NCI-H128 (cell line): Measurements from ENCODE around the gene BCAS3.

Experiments
- DNase-seq: peaks from one replicate; lab custom pipeline; 2025; ENCODE audit not compliant: unreplicated experiment; lab: John Stamatoyannopoulos, UW

The BCAS3 gene

DNA sequence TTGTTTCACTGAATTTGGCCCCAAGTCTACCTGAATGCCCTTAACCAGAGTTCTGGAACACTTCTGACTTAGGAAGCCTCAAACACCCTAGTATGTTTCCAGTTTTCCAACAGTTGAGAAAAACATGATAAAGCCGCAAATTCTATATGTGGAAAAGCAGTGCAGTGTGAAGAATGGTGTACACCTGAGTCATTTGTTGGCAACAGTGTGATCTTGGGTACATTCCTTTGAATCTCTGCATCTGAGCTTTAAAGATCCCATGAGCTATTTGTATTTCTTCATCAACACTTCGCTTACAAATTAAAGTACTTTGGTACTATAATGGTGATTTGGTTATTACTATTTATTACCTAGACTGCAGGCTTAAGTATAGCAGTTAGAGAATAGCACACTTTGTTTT is 628.4 kb downstream of the BCAS3 start:
- no peak for DNase-seq

DNA sequence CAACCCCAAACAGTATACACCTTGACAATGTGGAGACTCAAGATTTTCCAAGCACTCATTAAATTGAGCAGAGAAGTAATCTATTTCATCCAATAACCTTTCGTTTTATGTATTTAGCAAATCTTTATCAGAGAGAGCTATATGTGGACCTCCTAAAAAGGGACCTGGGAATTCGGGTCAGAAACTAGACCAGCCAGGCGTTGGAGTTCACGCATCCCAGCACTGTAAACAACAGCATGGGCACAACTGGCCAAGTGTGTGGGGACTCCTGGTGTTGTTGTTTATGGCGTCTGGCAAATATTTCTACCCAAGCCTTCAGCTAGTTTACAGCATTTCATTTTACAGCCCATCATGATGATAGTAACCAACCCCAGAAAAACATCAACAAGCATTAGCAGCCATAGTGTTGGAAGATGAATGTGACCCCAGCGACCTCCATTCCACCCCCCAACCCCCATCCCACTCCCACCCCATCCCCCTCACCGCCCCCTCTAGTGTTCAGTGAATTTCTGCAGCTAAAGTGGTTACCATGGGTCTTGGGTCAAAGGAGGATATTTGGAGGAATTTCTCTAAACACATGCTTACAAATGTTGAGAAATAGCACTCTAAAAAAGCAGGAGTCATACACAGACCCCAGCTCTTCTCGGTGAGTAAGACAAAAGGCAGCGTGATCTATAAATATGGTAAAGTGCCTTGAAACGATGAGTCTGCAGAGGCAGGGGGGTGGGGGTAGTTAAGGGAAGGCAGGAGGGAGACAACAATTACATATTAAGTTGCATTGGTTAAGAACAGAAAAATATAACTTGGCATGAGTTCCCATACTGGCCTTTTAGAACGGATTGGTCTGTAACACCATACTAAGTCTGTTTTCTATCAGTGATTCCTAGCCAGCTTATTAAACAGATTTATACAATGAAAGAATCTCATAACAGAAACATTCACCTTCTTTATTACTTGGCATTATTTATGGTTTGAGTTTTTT is 630.5 kb downstream of the BCAS3 start:
- no peak for DNase-seq

DNA sequence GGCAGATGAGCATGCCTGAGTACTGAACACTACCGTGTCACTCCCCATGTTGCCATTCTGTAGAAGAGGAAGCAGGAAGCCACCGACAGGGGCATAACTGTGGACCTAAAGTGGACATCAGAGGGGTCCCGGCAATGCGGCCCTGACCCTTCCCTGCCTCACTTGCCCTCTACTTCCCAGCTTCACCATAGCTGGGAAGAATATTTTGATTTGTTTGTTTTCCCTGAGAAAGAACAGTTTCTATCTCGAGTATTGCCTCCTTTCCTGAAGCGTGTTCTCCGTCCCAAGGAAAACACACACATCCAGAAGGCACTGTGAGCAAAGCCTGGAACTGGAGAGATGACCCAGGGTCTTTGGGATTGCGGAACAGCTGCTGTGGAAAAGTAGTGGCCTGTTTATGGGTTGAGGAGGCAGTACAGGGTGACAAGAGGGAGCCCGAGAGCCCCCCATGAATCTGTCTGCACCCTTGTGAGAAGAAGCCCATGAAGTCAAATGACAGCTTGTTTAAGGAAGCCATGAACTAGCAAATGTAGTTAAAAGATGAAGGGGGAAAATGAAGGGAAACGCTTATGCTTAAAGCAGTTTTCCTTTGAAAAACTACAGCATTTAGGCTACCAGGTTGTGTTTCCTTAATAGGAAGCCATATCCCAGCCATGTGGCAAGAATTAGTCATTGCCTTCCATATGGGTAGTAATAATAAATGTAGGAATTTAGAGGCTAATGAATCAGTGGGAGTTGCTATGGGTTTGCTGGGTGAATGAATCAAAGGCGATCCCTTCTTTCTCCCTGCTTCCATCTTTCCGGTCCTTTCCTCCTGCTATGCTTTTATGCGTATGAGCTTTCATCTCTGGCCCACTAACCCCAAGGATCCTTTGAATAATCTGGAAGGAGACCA is 632.0 kb downstream of the BCAS3 start:
- DNase-seq: no peak

DNA sequence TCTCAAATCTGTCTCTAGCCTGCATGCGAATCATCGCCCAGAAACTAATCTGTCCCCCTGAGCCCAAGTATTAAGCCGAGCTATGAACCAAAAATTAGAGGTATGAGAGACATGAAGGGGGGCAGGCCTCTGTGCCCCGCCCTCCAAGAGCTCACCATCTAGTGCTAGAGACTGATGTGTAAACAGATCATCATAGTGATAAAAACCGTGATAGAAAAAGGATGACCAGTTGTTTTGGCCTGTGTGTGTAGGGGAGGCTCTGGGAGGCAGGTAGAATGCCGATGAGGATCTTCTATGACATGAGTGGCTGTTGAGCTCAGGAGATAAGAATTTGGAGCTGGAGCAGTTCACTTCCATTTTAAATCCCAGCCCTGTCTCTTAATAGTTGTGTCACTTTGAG is 632.9 kb downstream of the BCAS3 start:
- DNase-seq: no peak

DNA sequence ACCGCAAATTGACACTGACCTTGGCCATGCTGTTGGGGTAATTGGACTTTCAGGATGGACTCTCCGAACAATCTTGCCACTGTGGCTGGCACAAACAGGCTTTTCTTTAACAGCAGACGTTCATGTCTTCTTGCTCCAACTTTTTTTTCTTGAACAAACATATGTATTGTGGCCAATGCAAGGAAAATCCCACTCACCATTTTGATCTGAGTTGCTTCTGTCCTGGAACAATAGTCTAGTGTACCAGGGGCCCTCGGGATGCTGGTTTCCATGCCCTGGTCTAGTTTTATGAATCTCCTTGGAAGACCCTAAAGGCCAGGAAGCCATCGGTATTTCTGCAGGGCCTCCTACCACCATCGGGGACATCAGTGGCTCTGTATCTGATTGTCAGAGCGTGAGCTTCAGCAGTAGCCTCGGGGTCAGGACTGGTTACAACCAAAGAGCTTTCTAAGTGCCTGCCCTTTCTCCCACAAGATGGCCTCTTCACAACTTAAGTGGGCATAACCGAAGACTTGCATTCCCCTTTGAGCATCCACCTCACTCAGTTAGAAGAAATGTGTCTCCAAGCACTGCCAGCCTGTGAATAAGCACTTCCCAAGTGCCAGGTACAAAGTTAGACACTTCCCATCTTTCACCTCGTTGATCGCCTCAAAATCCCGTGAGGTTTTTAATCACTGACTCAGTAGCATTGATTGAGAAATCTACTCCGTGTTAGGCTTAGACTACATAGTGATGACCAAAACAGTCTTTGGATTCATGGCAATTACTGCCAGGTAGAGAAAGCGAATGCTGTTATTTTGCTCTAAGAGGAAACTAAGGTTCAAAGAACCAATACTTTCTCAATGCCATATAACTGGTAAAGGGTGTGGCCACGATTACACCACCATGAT is 635.0 kb downstream of the BCAS3 start:
- no peak for DNase-seq

DNA sequence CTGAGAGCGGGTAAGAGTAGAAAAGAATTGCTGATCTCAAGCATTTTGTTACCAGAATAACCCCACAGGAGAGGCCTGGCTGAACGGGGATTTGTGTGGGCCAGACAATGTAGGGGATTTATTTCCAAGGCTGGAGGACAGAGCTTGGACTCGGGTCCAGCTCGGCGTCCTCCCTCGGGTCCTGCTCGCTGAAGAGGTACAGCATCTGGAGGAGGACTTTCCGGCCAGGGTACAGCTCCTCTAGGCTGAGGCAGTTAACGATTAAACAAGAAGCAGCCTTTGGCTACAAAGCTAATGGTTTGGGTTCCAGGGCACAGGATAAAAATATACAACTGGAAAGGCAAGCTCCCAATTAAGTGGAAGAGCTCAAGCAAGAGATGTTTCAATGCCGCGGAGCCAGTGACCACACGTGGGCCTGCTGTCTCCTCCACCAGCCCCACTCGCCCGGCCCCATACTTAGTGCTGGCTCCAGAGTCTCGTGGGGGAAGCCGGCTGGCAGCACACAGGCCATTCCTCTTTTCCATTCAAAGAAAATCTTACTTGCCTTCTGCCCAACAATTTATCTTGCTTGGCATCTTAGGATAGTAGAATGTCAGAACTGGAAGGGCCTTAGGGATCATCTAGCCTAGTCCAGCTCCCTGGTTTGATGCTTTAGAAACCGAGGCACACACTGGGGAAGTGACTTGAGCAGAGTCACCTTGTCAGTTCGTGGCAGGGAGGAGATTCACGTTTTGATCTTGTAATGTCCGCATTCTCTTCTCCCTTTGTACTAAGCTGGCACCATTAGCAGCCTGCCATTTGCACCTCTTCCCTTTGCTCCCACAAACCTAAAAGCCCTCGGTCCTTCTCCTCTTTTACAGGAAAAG is 636.0 kb downstream of the BCAS3 start:
- DNase-seq: no peak

DNA sequence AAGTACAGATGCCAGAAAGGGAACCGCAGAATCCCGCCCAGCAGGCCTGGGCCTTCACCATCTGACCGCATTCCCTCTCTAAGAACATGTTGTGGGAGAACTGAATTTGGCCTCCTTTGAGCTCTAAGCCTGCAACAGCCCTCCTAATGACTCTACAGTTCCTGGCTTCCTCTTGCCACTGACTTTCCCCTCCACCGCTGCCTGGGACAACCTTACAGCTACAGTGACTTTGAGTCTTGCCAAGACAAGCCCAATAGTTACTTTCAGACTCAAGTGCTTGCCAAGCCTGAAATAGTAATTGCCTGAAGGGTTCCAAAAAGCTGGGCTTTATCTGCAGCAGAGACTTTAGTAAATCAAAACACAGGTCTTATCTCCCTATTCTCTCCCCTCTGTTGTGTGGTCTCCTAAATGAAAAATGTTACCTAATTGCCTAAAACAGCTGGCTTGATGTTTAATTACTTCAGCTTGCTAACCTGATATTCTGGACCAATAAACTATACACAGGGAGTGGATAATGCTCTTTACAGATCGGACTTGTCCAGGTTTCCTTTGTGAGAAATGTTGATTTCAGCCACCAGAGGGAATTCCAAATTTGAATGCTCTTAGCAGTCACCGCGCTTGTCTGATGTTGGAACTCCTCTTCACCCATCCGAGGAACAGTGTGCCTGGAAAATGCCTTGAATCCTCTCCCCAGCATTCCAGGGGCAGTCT is 636.9 kb downstream of the BCAS3 start:
- no peak for DNase-seq

DNA sequence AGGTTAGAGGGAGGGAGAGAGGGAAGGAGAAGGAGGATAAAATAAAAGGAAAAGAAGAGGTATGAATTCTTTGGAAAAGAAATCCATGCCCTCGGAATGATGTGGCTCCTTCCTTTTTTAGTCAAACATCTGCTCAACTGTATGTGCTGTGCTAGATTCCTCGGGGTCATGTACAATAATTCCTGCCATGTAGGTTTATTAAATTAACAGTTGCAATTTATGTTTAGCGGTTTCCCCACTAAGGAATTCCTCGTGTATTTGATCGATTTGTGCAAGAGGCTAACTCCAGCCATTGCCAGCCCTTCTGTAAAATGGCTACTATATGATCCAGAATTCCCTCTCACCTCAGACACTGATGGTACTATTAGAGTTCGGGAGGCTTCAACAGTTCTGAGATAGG is 639.0 kb downstream of the BCAS3 start:
- no peak for DNase-seq

DNA sequence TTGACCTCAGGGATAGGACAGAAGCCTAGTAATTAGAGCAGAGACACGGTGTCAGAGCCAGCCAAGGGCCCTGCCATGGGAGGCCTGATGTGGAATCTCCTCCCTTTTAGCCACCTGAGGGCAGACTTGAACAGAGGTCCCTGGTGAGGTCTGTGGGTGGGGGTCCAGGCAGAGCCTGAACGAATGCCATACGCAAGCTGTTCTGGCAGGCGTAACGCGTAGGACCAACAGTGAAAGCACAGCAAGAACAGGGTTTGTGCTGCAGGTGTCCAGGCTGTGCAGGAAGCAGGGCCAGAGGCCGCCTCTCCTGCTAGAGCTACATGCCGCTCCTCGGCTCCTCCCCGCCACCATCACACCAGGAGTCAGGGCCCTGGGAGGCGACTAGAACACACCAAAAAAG is 640.1 kb downstream of the BCAS3 start:
- DNase-seq: no peak

DNA sequence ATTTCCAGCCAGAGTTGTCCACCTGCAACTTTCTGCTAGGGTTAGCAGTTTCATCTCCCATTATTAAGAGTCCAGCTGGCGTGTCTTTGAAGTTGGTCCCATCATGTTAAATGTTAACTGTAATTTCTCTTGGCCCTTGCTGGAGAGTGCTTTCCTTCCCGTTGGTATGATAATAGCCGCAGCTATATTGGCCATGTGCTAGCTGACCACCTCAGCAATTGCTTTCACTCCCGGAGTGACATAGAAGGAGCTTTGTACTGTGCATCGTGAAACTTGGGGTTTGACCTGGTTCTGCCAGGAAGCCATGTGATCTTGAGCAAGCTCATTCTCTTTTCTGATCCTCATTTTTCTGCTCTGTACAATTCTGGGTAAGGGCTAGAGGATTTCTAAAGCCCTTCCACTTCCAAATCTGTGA is 641.0 kb downstream of the BCAS3 start:
- no peak for DNase-seq

DNA sequence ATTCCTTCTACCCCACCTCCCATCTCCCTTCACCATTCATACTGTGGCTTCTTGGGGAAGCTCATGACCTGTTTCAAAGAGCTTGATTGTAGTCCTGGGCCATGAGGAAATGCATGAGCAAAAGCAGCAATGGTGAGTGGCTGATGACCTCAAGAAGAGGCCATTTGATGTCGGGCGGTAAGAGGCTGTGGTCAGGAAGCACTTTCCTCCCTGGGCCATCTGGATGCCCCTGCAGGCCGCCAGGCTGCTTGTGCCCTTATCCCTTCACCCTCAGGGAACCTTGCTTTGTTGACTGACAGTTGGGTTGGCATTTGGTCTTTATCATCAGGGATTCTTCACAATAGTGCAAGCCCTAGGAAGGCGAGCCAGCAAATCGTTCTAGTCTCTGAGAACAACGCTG is 643.7 kb downstream of the BCAS3 start:
- DNase-seq: no peak

DNA sequence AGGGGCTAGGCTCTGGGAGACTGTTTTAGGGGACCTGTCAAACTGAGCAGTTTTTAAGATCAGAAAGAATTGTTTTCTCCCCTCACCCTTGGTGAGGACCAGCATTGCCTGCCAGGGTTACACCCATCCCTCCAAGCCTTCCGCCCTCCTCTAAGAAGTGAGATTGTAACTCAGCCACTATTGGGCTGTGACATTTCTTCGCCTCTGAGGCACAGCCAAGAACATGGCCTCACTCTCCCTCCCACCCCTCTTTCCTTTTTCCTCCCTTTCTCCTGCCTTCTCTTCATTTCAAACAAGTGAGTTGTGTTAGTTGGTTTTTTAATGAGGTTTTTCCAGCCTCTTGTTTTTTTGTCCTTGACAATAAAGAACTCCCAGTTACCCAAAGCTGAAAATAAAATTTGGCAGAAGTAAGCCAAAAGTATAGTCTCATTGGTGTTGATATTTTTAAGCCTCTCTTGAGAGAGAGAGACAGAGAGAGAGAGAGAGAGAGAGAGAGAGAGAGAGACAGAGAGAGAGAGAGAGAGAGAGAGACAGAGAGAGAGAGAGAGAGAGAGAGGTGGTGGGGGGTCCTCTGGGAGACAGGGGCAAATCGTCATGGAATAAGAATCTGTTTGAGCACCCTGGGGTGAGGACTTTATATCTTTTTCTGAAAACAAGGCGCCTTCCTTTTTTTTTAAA is 644.8 kb downstream of the BCAS3 start:
- no peak for DNase-seq

DNA sequence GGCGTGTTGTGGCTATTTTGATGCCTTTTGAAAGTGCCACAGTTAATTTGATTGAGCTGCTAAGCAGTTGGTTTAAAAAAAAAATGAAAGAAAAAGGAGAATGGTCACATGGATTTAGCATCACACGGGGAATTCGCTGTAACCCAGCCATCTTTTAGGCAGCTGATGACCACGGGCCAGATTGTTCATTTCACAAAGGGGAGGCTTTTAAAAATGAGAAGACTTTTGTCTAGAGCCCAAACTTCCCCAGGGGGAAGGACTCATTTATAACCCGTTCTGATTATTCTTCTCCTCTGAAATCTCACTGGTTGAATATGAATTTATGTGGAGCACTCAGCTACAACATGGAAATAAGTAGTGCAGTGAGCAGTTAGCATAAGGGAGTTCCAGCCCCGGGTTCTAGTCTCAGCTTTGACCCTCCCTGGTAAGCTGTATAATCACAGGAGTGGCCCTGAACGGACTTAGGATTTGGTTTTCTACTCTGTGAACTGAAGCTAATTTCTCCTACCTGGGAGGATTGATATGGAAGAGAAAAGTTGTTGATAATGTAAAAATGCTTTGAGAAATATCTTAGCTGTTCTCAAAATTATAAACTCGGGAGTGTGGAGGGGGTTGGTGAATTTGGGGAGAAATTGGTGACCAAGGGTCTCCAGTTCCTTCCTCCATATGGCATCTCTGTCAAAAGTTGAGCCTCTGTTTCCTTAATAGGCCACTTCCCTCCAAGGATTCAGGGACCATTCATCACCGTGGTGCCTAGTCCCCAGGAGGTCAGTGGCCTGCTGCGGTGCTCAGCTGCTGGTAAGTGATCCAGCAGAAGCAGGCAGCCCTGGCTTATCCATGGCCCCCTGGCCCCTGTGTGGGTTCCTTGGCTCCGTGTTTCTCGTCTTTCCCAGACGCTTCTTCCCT is 645.6 kb downstream of the BCAS3 start:
- DNase-seq: no peak

DNA sequence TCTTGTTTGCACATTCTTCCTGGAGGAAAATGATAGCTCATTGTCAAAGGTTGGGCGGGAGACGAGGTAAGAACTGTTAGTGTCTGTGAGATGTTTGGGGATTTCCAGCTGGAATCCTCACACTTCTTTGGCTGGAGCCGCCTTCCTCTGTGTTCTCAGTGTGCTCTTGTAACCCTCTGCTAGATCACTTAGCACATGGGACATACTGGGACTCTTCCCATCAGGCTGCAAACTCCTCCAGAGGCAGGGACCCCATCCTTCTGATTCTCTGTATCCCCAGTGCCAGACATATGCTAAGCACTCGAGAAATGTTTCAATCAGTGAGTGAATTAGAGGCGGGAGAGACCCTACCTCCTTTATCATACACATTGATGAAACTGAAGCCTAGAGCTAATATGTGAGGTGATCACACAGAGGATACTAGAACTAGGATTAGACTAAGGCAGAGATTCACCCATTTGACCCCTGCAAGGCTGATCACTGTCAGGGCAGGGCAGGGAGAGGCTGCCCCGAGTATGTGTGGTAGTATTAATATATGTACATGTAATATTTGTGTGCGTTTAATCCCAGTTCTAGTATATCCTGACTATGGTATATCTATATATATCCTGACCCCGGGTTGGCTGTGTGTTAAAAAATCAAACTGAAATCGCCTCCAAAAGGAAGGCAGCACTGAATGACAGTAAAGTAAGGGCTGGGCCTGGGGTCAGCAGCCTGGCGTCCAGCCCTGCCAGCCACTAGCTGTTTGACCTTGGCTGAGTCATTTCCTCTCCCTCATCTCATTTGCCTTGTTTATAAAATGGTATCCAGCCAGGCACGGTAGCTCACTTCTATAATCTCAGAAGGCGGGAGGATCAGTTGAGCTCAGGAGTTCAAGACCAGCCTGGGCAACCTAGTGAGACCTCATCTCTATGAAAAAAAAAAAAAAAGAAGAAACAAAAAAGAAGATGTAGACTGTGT is 646.5 kb downstream of the BCAS3 start:
- no peak for DNase-seq

DNA sequence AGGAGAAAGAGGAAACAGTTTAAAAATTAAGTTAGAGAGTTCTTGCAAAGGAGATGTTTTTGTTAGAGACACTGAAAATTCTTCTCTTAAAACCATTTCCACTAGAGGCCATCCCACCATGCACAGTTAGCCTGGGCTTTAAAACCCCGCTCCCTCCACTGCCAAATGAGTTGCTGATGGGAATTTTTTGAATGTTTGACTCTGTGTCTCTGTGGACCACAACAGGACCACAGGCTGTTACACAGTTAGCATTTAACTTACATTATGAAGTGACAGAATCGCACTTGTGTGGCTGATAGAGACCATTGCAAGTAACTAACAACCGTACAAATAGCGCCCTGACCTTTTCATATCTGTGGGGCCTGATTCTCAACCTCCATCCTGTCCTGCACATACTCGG is 647.3 kb downstream of the BCAS3 start:
- no peak for DNase-seq

DNA sequence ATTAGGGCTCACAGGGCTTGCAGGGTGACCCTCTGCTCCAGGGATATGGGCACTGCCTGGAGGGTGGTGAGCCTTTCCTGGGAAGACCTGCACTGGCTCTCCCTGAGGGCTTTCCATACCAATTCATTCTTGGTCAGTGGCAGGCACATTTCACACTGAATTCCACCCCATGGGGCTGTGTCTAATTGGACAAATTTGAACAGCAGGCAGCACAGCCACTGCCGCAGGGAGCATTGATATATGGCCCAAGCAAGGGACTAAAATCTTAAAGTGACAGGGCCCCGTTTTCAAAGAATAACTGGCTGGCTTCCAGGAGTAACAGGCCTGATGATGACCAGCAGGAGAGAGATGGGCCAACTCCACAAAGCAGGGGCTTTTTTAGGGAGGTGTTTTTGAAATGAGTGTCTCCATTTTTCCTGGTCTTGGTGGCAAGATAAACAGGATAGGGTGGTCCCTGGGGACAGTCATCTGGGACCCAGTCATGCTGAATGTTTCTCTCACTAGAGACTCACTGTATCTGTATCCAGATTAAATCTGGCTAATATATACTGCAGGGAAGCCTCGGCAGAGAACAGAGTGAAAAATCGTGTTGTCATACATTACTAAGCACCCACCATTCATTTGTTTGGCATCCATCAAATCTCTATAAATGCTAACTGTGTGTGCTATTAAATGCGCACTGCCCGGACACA is 647.9 kb downstream of the BCAS3 start:
- no peak for DNase-seq
